IPS DF 19.7 (cell line): Measurements from ENCODE around the gene NHP2.
A peak's percentile ranks its signal among the peaks of the same experiment; 100 is the strongest.
"Not testable (repeated sequence)": the region's sequence is repeated elsewhere in the genome, so short reads cannot be mapped to it uniquely, and the experiment has no call there.

Experiments used
- DNase-seq: peaks from one replicate; pipeline ENCODE4 v3.0.0-alpha.2; 2013; ENCODE audit warnings: low read depth, low spot score

NHP2 gene

GRCh38 chr5:178130576-178131445, 22.9 kb downstream of the NHP2 start, which contains the start of gene RMND5B:
TSS of gene RMND5B (plus strand) at chr5:178131014. CDS start at chr5:178138120, 7,106 bp downstream.
- DNase-seq = no peak

- not testable (repeated sequence) for DNase-seq
Measured at GRCh38 chr5:178130234-178130575, 23.5 kb downstream of the NHP2 start.

- DNase-seq = no peak
Measured at GRCh38 chr5:178129296-178129695, 24.4 kb downstream of the NHP2 start.

- DNase-seq = not testable (repeated sequence)
Measured at GRCh38 chr5:178127300-178128009, 26.2 kb downstream of the NHP2 start.

- peak; percentile 100 for DNase-seq
Measured at GRCh38 chr5:178126556-178126955, 27.1 kb downstream of the NHP2 start.

GRCh38 chr5:178125253-178125906, 28.3 kb downstream of the NHP2 start:
- no peak for DNase-seq

- DNase-seq = no peak
Measured at GRCh38 chr5:178123966-178124925, 29.4 kb downstream of the NHP2 start.

GRCh38 chr5:178123094-178123965, 30.4 kb downstream of the NHP2 start:
- no peak for DNase-seq

- DNase-seq = no peak
Measured at GRCh38 chr5:178122346-178122745, 31.3 kb downstream of the NHP2 start.

GRCh38 chr5:178121391-178122276, 32.1 kb downstream of the NHP2 start:
- no peak for DNase-seq

- no peak for DNase-seq
Measured at GRCh38 chr5:178120607-178121357, 32.9 kb downstream of the NHP2 start.

- DNase-seq = no peak
Measured at GRCh38 chr5:178119915-178120606, 33.6 kb downstream of the NHP2 start.

- no peak for DNase-seq
Measured at GRCh38 chr5:178117923-178118701, 35.6 kb downstream of the NHP2 start.

- no peak for DNase-seq
Measured at GRCh38 chr5:178116143-178116885, 37.4 kb downstream of the NHP2 start.

- DNase-seq = no peak
Measured at GRCh38 chr5:178115814-178116142, 37.9 kb downstream of the NHP2 start.

GRCh38 chr5:178115136-178115813, 38.4 kb downstream of the NHP2 start:
- DNase-seq = no peak
